OCI-LY1 (cell line): ENCODE measurements around the gene METTL1.

ENCODE experiments used
- H2AFZ ChIP-seq: fragments of 200-600 bp; sonication (generic), shearing (Covaris generic); 2 replicates; pipeline ENCODE4 v1.6.0; 2014; ENCODE audit warnings: antibody characterized with exemption, mild to moderate bottlenecking, low read length
- H3F3A ChIP-seq: fragments of 200-600 bp; sonication (generic), shearing (Covaris generic); 2 replicates; pipeline ENCODE4 v1.6.0; 2014; ENCODE audit warnings: mild to moderate bottlenecking, antibody characterized with exemption, low read length, moderate library complexity; ENCODE audit not compliant: insufficient read depth
- H3K27ac ChIP-seq: fragments of 200-600 bp; sonication (generic); 2 replicates; pipeline ENCODE4 v1.5.1; 2014; ENCODE audit warnings: low read length, mixed run types, mild to moderate bottlenecking, low read depth; ENCODE audit not compliant: poor library complexity, severe bottlenecking
- H3K27me3 ChIP-seq: fragments of 200-600 bp; sonication (generic); 2 replicates; pipeline ENCODE4 v1.6.0; 2014; ENCODE audit warnings: antibody characterized with exemption, mild to moderate bottlenecking, low read length, moderate library complexity; ENCODE audit not compliant: insufficient read depth
- H3K36me3 ChIP-seq: fragments of 200-600 bp; sonication (generic); 2 replicates; pipeline ENCODE4 v1.6.1; 2014; ENCODE audit warnings: mild to moderate bottlenecking, antibody characterized with exemption, low read length, moderate library complexity, mixed read lengths; ENCODE audit not compliant: insufficient read depth
- H3K4me1 ChIP-seq: fragments of 200-600 bp; sonication (generic); 2 replicates; pipeline ENCODE4 v1.5.1; 2014; ENCODE audit warnings: mild to moderate bottlenecking, low read length, moderate library complexity; ENCODE audit not compliant: insufficient read depth, severe bottlenecking
- H3K4me2 ChIP-seq: fragments of 200-600 bp; sonication (generic), shearing (Covaris generic); 2 replicates; pipeline ENCODE4 v1.6.1; 2014; ENCODE audit warnings: low read length
- H3K4me3 ChIP-seq: fragments of 200-600 bp; sonication (generic); 2 replicates; pipeline ENCODE4 v1.5.1; 2014; ENCODE audit warnings: low read length, low read depth, mild to moderate bottlenecking, mixed read lengths; ENCODE audit not compliant: poor library complexity, severe bottlenecking
- H3K79me2 ChIP-seq: fragments of 200-600 bp; shearing (Covaris generic); 2 replicates; pipeline ENCODE4 v1.6.1; 2016; ENCODE audit warnings: mixed run types, low read length, mixed read lengths; ENCODE audit not compliant: insufficient read depth
- H3K9ac ChIP-seq: fragments of 200-600 bp; sonication (generic), shearing (Covaris generic); 2 replicates; pipeline ENCODE4 v1.6.1; 2014; ENCODE audit warnings: mild to moderate bottlenecking, low read length, mixed read lengths
- H3K9me2 ChIP-seq: fragments of 200-600 bp; sonication (generic), shearing (Covaris generic); 2 replicates; pipeline ENCODE4 v1.6.1; 2014; ENCODE audit warnings: low read depth, mild to moderate bottlenecking, low read length, mixed read lengths
- H3K9me3 ChIP-seq: fragments of 200-600 bp; shearing (Covaris generic); 2 replicates; pipeline ENCODE4 v1.6.1; 2014; ENCODE audit warnings: low read length, mixed read lengths
- H4K20me1 ChIP-seq: fragments of 200-600 bp; sonication (generic), shearing (Covaris generic); 2 replicates; pipeline ENCODE4 v1.6.0; 2016; ENCODE audit warnings: mild to moderate bottlenecking, low read length; ENCODE audit not compliant: insufficient read depth
- EZH2 ChIP-seq: fragments of 200-600 bp; sonication (generic), shearing (Covaris generic); IDR thresholded peaks from 2 replicates; pipeline ENCODE4 v1.8.0; 2017; ENCODE audit warnings: borderline replicate concordance, mixed run types, mild to moderate bottlenecking, antibody characterized with exemption, low read length, moderate library complexity, mixed read lengths
- TF ChIP-seq, protein P1 (sequence below): fragments of 200-600 bp; sonication (generic), shearing (Covaris generic); IDR thresholded peaks from 2 replicates; pipeline ENCODE4 v1.5.1; 2017; ENCODE audit warnings: mild to moderate bottlenecking, antibody characterized with exemption, low read length, moderate library complexity, mixed read lengths

Gene METTL1

DNA sequence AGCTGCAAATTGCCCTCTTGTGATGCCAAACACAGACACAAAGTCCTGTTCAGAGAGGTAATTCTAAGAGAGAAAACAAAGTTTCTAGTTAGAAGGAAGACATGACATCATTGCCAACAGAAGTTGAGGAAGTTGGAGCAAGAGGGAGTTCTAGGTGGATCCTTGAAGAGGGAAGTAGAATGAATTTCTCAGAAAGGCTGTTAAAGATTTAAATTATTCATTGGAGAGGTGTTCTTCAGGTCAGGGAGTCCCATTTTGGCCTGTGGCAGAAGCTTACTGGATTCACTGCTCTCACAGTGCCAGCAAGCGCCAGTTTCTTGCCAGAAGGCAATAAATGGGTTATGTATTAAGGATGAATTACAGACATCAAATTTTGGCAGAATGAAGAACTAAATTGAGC, 26.0 kb upstream of the METTL1 start:
- Histone ChIP-seq H4K20me1 (no peaks in the 10 kb centered on the region), H3K9me3 (no peaks in the 10 kb centered on the region), H3F3A (no peaks in the 10 kb centered on the region), H3K4me2 (no peak overlapping the region), H3K4me3 (no peak overlapping the region), H3K9ac (no peak overlapping the region), H3K9me2 (no peaks in the 10 kb centered on the region), H3K27ac (no peak overlapping the region), H3K27me3 (no peaks in the 10 kb centered on the region), H2AFZ (no peak overlapping the region), H3K4me1 (no peaks in the 10 kb centered on the region), H3K36me3 (peaks cover 52% of the 10 kb centered on the region), H3K79me2 (no peaks in the 10 kb centered on the region)
- no peak for TF ChIP-seq EZH2
- TF ChIP-seq, protein P1, sequence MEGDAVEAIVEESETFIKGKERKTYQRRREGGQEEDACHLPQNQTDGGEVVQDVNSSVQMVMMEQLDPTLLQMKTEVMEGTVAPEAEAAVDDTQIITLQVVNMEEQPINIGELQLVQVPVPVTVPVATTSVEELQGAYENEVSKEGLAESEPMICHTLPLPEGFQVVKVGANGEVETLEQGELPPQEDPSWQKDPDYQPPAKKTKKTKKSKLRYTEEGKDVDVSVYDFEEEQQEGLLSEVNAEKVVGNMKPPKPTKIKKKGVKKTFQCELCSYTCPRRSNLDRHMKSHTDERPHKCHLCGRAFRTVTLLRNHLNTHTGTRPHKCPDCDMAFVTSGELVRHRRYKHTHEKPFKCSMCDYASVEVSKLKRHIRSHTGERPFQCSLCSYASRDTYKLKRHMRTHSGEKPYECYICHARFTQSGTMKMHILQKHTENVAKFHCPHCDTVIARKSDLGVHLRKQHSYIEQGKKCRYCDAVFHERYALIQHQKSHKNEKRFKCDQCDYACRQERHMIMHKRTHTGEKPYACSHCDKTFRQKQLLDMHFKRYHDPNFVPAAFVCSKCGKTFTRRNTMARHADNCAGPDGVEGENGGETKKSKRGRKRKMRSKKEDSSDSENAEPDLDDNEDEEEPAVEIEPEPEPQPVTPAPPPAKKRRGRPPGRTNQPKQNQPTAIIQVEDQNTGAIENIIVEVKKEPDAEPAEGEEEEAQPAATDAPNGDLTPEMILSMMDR: no peak

DNA sequence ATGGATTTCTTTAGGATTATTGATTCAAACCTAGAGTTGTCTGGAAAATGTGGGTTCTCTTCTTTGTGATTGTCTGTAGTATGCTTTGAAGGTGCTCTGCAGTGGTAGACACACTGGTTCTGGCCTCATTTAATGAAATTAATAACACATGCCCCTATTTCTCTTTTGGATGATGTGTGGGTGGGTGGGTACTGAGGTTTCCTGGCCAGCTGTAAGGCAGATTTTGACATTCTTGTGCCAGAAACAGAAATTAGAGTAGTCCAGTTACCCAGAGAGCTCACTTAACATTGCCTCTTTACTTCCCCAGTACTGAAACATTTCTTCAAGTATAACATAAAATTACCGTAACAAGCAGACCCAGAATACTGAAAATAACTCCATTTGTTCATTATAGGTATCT, 25.1 kb upstream of the METTL1 start:
- H3K27me3 ChIP-seq: no peaks in the 10 kb centered on the region
- no peak for TF ChIP-seq EZH2
- TF ChIP-seq, protein P1: no peak
- H3K4me2 ChIP-seq: no peak overlapping the region
- peaks cover 61% of the 10 kb centered on the region for H3K36me3 ChIP-seq
- no peak overlapping the region for H3K4me3 ChIP-seq
- H4K20me1 ChIP-seq: no peaks in the 10 kb centered on the region
- no peak overlapping the region for H3K27ac ChIP-seq
- no peaks in the 10 kb centered on the region for H3F3A ChIP-seq
- H3K4me1 ChIP-seq: no peaks in the 10 kb centered on the region
- no peaks in the 10 kb centered on the region for H3K79me2 ChIP-seq
- H3K9me2 ChIP-seq: no peaks in the 10 kb centered on the region
- no peaks in the 10 kb centered on the region for H3K9me3 ChIP-seq
- H3K9ac ChIP-seq: no peak overlapping the region
- H2AFZ ChIP-seq: no peak overlapping the region

DNA sequence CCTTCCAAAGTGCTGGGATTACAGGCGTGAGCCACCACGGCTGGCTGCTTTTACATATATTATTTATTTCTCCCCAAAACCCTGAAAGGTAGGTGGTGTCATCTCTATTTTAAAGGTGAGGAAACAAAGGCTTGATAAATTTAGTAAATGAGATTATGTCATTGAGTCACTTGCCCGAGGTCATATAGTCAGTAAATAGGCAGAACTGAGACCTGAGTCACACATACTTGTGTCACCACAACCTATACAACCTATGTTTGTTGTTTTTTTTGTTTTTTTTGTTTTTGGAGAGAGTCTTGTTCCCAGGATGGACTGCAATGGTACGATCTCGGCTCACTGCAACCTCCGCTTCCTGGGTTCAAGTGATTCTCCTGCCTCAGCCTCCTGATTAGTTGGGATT, 23.4 kb upstream of the METTL1 start:
- Histone ChIP-seq H3K4me2 (no peak overlapping the region), H3K4me1 (no peaks in the 10 kb centered on the region), H3K36me3 (peaks cover 76% of the 10 kb centered on the region)

More for the DNA sequence above, 23.4 kb upstream of the METTL1 start:
- no peak overlapping the region for H3K4me3 ChIP-seq
- no peaks in the 10 kb centered on the region for H3K9me3 ChIP-seq
- no peak overlapping the region for H2AFZ ChIP-seq
- no peaks in the 10 kb centered on the region for H4K20me1 ChIP-seq
- H3F3A ChIP-seq: no peaks in the 10 kb centered on the region
- H3K27me3 ChIP-seq: no peaks in the 10 kb centered on the region
- no peaks in the 10 kb centered on the region for H3K79me2 ChIP-seq
- no peaks in the 10 kb centered on the region for H3K9me2 ChIP-seq
- no peak overlapping the region for H3K9ac ChIP-seq
- no peak overlapping the region for H3K27ac ChIP-seq
- TF ChIP-seq EZH2: no peak
- TF ChIP-seq, protein P1: no peak
